C4-2B (cell line): Measurements from ENCODE around the gene VSX2.
A peak's percentile ranks its signal among the peaks of the same experiment; 100 is the strongest.

ENCODE experiments used
- CTCF ChIP-seq: fragments of 450-650 bp; conservative IDR thresholded peaks from 2 replicates; pipeline ENCODE4 v1.5.1; 2017; ENCODE audit warnings: mild to moderate bottlenecking
- ZFX ChIP-seq: fragments of 450-650 bp; IDR thresholded peaks from 2 replicates; pipeline ENCODE4 v1.6.1; 2017

DNA sequence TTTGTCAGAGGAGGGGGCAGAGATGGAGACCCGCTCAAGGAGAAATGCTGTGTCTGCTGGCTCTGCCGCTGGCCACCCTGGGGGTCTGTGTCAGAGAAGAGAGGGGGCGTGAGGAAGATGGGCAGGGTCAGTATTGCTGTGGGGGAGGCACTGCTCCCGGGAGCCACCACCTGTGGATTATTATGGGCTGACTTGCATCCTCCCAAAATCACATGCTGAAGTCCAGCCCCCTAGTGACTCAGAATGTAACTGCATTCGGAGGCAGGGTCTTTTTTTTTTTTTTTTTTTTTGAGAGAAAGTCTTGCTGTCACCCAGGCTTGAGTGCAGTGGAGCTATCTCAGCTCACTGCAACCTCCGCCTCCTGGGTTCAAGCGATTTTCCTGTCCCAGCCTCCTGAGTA, 51.2 kb downstream of the VSX2 start:
- TF ChIP-seq CTCF = peak; percentile 75
- no peak for TF ChIP-seq ZFX
